Keratinocyte (primary cell): Measurements from ENCODE around the gene IP6K2. TPM values are rescaled to one million over a fixed set of nuclear protein-coding genes. Genes with fewer than 3 reads are reported as not detected.

ENCODE experiments used
- DNase-seq: peaks from one replicate; pipeline ENCODE4 v3.0.0-alpha.2; 2011; ENCODE audit warnings: low read depth, missing footprints, low spot score
- FAIRE-seq: peaks from 2 replicates; lab custom pipeline; 2011; peaks lifted over from hg19 to GRCh38; lab: Jason Lieb, UNC
- H2AFZ ChIP-seq: 2 replicates; pipeline ENCODE4 v1.6.0; 2012; ENCODE audit warnings: low read length, control low read depth, inconsistent platforms; ENCODE audit not compliant: control insufficient read depth
- H3K27ac ChIP-seq: 2 replicates; pipeline ENCODE4 v1.5.1; 2011; ENCODE audit warnings: low read length; ENCODE audit not compliant: control insufficient read depth, insufficient read depth
- H3K27me3 ChIP-seq: 3 replicates; pipeline ENCODE4 v1.6.0; 2011; ENCODE audit warnings: low read length; ENCODE audit not compliant: control insufficient read depth, insufficient read depth; ENCODE audit errors: extremely low read depth
- H3K36me3 ChIP-seq, 2 experiments: 2 replicates in 1 of 2; 3 replicates in 1 of 2; pipeline ENCODE4 v1.5.1; 2011; ENCODE audit warnings: low read length in 2 of 2, mild to moderate bottlenecking in 1 of 2; ENCODE audit not compliant: control insufficient read depth in 2 of 2, insufficient read depth in 2 of 2; ENCODE audit errors: extremely low read depth in 1 of 2
- H3K4me1 ChIP-seq: 3 replicates; pipeline ENCODE4 v1.5.1; 2011; ENCODE audit warnings: low read length; ENCODE audit not compliant: control insufficient read depth, insufficient read depth; ENCODE audit errors: extremely low read depth
- H3K4me2 ChIP-seq: 3 replicates; pipeline ENCODE4 v1.6.0; 2011; ENCODE audit warnings: low read depth, low read length; ENCODE audit not compliant: control insufficient read depth, insufficient read depth; ENCODE audit errors: extremely low read depth
- H3K4me3 ChIP-seq, 3 experiments: fragments of 200-600 bp in 1 of 3; sonication (generic) in 1 of 3; 2 replicates in 2 of 3; 3 replicates in 1 of 3; pipeline ENCODE4 v1.5.1; 2011 to 2016; ENCODE audit warnings: low read length in 3 of 3, mild to moderate bottlenecking in 3 of 3, control low read depth in 2 of 3, inconsistent platforms in 1 of 3, low read depth in 1 of 3, mixed read lengths in 1 of 3, mixed run types in 1 of 3, moderate library complexity in 1 of 3; ENCODE audit not compliant: control insufficient read depth in 2 of 3, insufficient read depth in 2 of 3; ENCODE audit errors: extremely low read depth in 1 of 3
- H3K79me2 ChIP-seq: 2 replicates; pipeline ENCODE4 v1.6.0; 2012; ENCODE audit warnings: low read length; ENCODE audit not compliant: control insufficient read depth, insufficient read depth
- H3K9ac ChIP-seq: 3 replicates; pipeline ENCODE4 v1.6.0; 2011; ENCODE audit warnings: low read length; ENCODE audit not compliant: control insufficient read depth, insufficient read depth; ENCODE audit errors: extremely low read depth
- H3K9me1 ChIP-seq: 3 replicates; pipeline ENCODE4 v1.6.0; 2011; ENCODE audit warnings: low read length; ENCODE audit not compliant: control insufficient read depth, insufficient read depth; ENCODE audit errors: extremely low read depth
- H3K9me3 ChIP-seq: 2 replicates; pipeline ENCODE4 v1.5.1; 2012; ENCODE audit warnings: low read depth, low read length; ENCODE audit not compliant: control insufficient read depth
- H4K20me1 ChIP-seq: 3 replicates; pipeline ENCODE4 v1.6.0; 2011; ENCODE audit warnings: low read length; ENCODE audit not compliant: control insufficient read depth, insufficient read depth; ENCODE audit errors: extremely low read depth
- EZH2 ChIP-seq: IDR thresholded peaks from one replicate; pipeline ENCODE4 v1.6.1; 2012; ENCODE audit warnings: inconsistent platforms, mild to moderate bottlenecking, low read length, moderate library complexity
- dilution Hi-C: fragments of 300-500 bp; cut with MboI; formaldehyde crosslinking; loops from one replicate; pipeline ENCODE4 v1.7.0; 2020; ENCODE audit warnings: low sequenced_read_pairs; ENCODE audit not compliant: extremely low pct_ligation_motif_present
- polyA plus RNA-seq, 5 experiments: library from polyadenylated mRNA; depleted of rRNA in 3 of 5; stranded (reverse) in 3 of 5; stranded (forward) in 1 of 5; unstranded in 1 of 5; fragments of >200 nt; gene quantifications; 1 replicate in 1 of 5; 2 replicates in 3 of 5; 3 replicates in 1 of 5; pipeline versions ENCODE4 v1.2.1 to v1.2.3, GENCODE V29; 2011 to 2012; ENCODE audit warnings: missing spikeins in 2 of 5, low read depth in 1 of 5, low replicate concordance in 1 of 5
- small RNA-seq, 3 experiments: library from RNA; depleted of rRNA; stranded (forward); fragments of <200 nt; gene quantifications; one replicate each; pipeline ENCODE3, GENCODE V24; 2012; ENCODE audit warnings: low read depth in 3 of 3, low replicate concordance in 1 of 3; ENCODE audit not compliant: insufficient read length in 3 of 3
- TF ChIP-seq, protein P1 (sequence below), 3 experiments: IDR thresholded peaks in 1 of 3; conservative IDR thresholded peaks in 1 of 3; optimal IDR thresholded peaks in 1 of 3; 2 replicates in 2 of 3; 3 replicates in 1 of 3; pipeline versions ENCODE3 to v1.5.1; 2011; ENCODE audit warnings: low read length in 3 of 3, mild to moderate bottlenecking in 3 of 3, moderate library complexity in 2 of 3, control low read depth in 1 of 3, inconsistent platforms in 1 of 3; ENCODE audit not compliant: insufficient read depth in 2 of 3; ENCODE audit errors: extremely low read depth in 1 of 3

IP6K2 gene
- polyA plus RNA-seq, 1 donor (not counting 4 experiments of a cell fraction or from before 2014, with no cell fraction given): 110 TPM

DNA sequence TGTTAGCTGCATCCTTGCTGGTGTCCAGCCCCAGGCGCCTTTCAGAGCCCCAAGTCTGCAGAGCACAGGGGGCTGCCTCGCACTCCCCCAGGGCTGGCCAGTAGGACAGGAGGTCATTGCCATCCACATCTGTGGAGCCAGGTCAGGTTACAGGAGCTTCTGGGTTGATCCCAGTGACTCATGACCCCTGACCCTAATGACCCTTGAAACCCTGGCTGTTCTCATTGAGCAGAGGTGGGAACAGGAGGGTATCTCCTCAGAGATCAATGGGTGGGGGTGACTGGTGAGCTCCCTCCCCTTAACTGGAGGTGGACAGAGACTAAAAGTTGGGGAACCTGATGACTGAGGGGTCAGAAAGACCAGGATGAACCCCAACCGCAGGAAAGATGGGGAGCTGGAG lies 75.6 kb downstream of the IP6K2 start:
- H3K9me1 ChIP-seq: no peaks in the 10 kb centered on the region
- H3K36me3 ChIP-seq: no peaks in the 10 kb centered on the region
- no peaks in the 10 kb centered on the region for H4K20me1 ChIP-seq
- DNase-seq (no peak), FAIRE-seq (no peak)
- H3K27ac ChIP-seq: no peak overlapping the region
- H3K9me3 ChIP-seq: no peaks in the 10 kb centered on the region
- no peak overlapping the region for H3K9ac ChIP-seq
- H3K4me3 ChIP-seq: no peak overlapping the region
- H3K27me3 ChIP-seq: peaks cover 4% of the 10 kb centered on the region
- TF ChIP-seq, protein P1, sequence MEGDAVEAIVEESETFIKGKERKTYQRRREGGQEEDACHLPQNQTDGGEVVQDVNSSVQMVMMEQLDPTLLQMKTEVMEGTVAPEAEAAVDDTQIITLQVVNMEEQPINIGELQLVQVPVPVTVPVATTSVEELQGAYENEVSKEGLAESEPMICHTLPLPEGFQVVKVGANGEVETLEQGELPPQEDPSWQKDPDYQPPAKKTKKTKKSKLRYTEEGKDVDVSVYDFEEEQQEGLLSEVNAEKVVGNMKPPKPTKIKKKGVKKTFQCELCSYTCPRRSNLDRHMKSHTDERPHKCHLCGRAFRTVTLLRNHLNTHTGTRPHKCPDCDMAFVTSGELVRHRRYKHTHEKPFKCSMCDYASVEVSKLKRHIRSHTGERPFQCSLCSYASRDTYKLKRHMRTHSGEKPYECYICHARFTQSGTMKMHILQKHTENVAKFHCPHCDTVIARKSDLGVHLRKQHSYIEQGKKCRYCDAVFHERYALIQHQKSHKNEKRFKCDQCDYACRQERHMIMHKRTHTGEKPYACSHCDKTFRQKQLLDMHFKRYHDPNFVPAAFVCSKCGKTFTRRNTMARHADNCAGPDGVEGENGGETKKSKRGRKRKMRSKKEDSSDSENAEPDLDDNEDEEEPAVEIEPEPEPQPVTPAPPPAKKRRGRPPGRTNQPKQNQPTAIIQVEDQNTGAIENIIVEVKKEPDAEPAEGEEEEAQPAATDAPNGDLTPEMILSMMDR (optimal IDR thresholded peaks at IDR 0.05 in 1 of 3, IDR thresholded peaks at IDR 0.05 in 1 of 3, conservative IDR thresholded peaks at IDR 0.05 in 1 of 3; ENCODE audit: extremely low read depth in 1 of 3, insufficient read depth in 2 of 3, low read length in 3 of 3): no peak
- TF ChIP-seq EZH2: no peak
- no peak overlapping the region for H3K4me2 ChIP-seq
- H3K79me2 ChIP-seq: no peaks in the 10 kb centered on the region
- dilution Hi-C loops: no loop called here
- H3K4me1 ChIP-seq: no peaks in the 10 kb centered on the region
- H2AFZ ChIP-seq: no peak overlapping the region

DNA sequence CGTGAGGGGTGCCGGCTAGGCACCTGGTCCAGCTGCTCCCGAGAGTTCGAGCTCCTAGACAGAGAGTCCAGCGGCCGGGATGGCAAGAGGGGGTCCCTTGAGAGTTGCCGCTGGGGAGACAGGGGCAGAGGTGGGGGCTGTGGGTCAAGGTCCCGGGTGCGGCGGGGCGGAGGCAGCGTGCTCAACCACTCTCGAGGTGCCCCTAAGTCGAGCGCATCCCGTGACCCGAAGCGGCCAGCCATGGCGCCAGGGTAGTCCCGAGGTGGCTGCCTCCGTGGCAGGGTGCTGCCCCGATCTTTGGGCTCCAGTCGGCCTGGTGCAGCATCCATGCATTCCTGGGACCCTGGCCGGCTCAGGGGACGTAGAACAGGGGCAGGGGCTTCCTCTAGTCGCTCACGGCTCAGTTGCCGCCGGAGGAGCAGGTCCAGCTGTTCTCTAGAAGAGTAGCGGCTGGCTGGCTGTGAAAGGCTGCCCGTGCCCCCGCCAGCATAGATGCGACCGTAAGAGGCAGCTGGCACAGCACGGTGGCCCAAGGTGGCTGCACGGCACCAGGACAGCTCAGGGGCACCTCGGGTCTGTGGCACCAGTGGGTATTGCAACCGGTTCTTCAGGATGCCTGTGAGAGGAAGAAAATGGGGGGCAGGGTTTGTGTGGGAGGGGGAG lies 76.9 kb downstream of the IP6K2 start:
- no peak overlapping the region for H2AFZ ChIP-seq
- peaks cover 4% of the 10 kb centered on the region for H3K27me3 ChIP-seq
- DNase-seq (no peak), FAIRE-seq (no peak)
- dilution Hi-C loops: no loop called here
- peaks cover 6% of the 10 kb centered on the region for H3K4me1 ChIP-seq
- no peaks in the 10 kb centered on the region for H3K9me3 ChIP-seq
- H3K79me2 ChIP-seq: no peaks in the 10 kb centered on the region
- TF ChIP-seq EZH2: no peak
- TF ChIP-seq, protein P1 (optimal IDR thresholded peaks at IDR 0.05 in 1 of 3, IDR thresholded peaks at IDR 0.05 in 1 of 3, conservative IDR thresholded peaks at IDR 0.05 in 1 of 3; ENCODE audit: extremely low read depth in 1 of 3, insufficient read depth in 2 of 3, low read length in 3 of 3): no peak
- no peak overlapping the region for H3K9ac ChIP-seq
- no peaks in the 10 kb centered on the region for H3K36me3 ChIP-seq
- H3K4me3 ChIP-seq: no peak overlapping the region
- no peaks in the 10 kb centered on the region for H4K20me1 ChIP-seq
- H3K27ac ChIP-seq: no peak overlapping the region
- H3K9me1 ChIP-seq: no peaks in the 10 kb centered on the region
- no peak overlapping the region for H3K4me2 ChIP-seq

Small RNA genes within 50 kb of the gene (small RNA-seq; reads per million reads assigned to genes)
- 0 reads per million in 3 experiments for gene AC141002.1

Other genes with a start within 250 kb of the IP6K2 start
- gene SHISA5, start 213.0 kb downstream of the IP6K2 start, polyA plus RNA-seq: 94.4 to 159 TPM (median 95.5 TPM) in 3 replicates
- gene PFKFB4, start 160.4 kb downstream of the IP6K2 start, polyA plus RNA-seq: 15.1 to 22.0 TPM (median 16.2 TPM) in 3 replicates
- gene UCN2, start 153.4 kb downstream of the IP6K2 start, polyA plus RNA-seq: 5.7 to 10.0 TPM (median 6.3 TPM) in 3 replicates
- gene COL7A1, start 121.9 kb downstream of the IP6K2 start, polyA plus RNA-seq: 59.4 to 91.3 TPM (median 74.4 TPM) in 3 replicates
- 417 to 473 TPM (median 440 TPM) in 3 replicates for gene UQCRC1, start 107.6 kb downstream of the IP6K2 start, polyA plus RNA-seq
- gene TMEM89, start 95.5 kb downstream of the IP6K2 start, polyA plus RNA-seq: not detected in 3 replicates
- gene SLC26A6, start 81.8 kb downstream of the IP6K2 start, polyA plus RNA-seq: 24.9 to 35.7 TPM (median 34.5 TPM) in 3 replicates
- gene CELSR3, start 54.3 kb downstream of the IP6K2 start, polyA plus RNA-seq: 0.25 to 0.53 TPM (median 0.31 TPM) in 3 replicates
- gene NCKIPSD, start 31.3 kb downstream of the IP6K2 start, polyA plus RNA-seq: 9.8 to 15.8 TPM (median 10.5 TPM) in 3 replicates
- gene PRKAR2A, start 130.7 kb upstream of the IP6K2 start, polyA plus RNA-seq: 18.6 to 23.6 TPM (median 23.2 TPM) in 3 replicates
- 22.4 to 27.4 TPM (median 22.6 TPM) in 3 replicates for gene SLC25A20, start 181.7 kb upstream of the IP6K2 start, polyA plus RNA-seq
- gene ARIH2, start 201.6 kb upstream of the IP6K2 start, polyA plus RNA-seq: 58.1 to 71.5 TPM (median 66.7 TPM) in 3 replicates